Mesenchymal stem cell (in vitro differentiated cells and primary cell): Measurements from ENCODE around the gene SLX4.
A peak's percentile ranks its signal among the peaks of the same experiment; 100 is the strongest.

Source experiments
- DNase-seq: peaks from one replicate; pipeline ENCODE4 v3.0.0-alpha.2; 2013
- H2AFZ ChIP-seq: one replicate; pipeline ENCODE4 v1.6.1; 2013; ENCODE audit warnings: low read depth, mild to moderate bottlenecking, control low read depth, inconsistent platforms, low read length, moderate library complexity
- H2AK5ac ChIP-seq: 2 replicates; pipeline ENCODE4 v1.6.1; 2013; ENCODE audit warnings: low read length, moderate library complexity, mild to moderate bottlenecking, inconsistent platforms; ENCODE audit not compliant: severe bottlenecking
- H2BK120ac ChIP-seq: one replicate; pipeline ENCODE4 v1.6.1; 2013; ENCODE audit warnings: low read depth, mild to moderate bottlenecking, inconsistent platforms, low read length, moderate library complexity
- H2BK12ac ChIP-seq, 2 experiments: one replicate each; pipeline ENCODE4 v1.6.1; 2013; ENCODE audit warnings: inconsistent platforms in 2 of 2, low read length in 2 of 2, mild to moderate bottlenecking in 2 of 2, moderate library complexity in 2 of 2, control low read depth in 1 of 2
- H2BK15ac ChIP-seq: one replicate; pipeline ENCODE4 v1.6.1; 2013; ENCODE audit warnings: mild to moderate bottlenecking, low read depth, inconsistent platforms; ENCODE audit not compliant: poor library complexity, severe bottlenecking
- H2BK5ac ChIP-seq: 2 replicates; pipeline ENCODE4 v1.6.1; 2013; ENCODE audit warnings: low read depth, mild to moderate bottlenecking, low read length, control low read depth, inconsistent platforms; ENCODE audit not compliant: poor library complexity, severe bottlenecking
- H3K14ac ChIP-seq, 2 experiments: one replicate each; pipeline ENCODE4 v1.6.1; 2013; ENCODE audit warnings: inconsistent platforms in 2 of 2, low read length in 2 of 2, control low read depth in 1 of 2, mild to moderate bottlenecking in 1 of 2, moderate library complexity in 1 of 2
- H3K18ac ChIP-seq, 2 experiments: one replicate each; pipeline ENCODE4 v1.6.1; 2013; ENCODE audit warnings: inconsistent platforms in 2 of 2, low read length in 2 of 2, control low read depth in 1 of 2, low read depth in 1 of 2, mild to moderate bottlenecking in 1 of 2
- H3K23ac ChIP-seq, 2 experiments: one replicate each; pipeline ENCODE4 v1.6.1; 2013; ENCODE audit warnings: inconsistent platforms in 2 of 2, low read length in 2 of 2, mild to moderate bottlenecking in 2 of 2, moderate library complexity in 2 of 2, control low read depth in 1 of 2
- H3K27ac ChIP-seq: 2 replicates; pipeline ENCODE4 v1.5.1; 2013; ENCODE audit warnings: mild to moderate bottlenecking, moderate library complexity, low read length, control low read depth, inconsistent platforms; ENCODE audit not compliant: poor library complexity, severe bottlenecking
- H3K27me3 ChIP-seq, 2 experiments: 2 replicates each; pipeline versions ENCODE4 v1.6.1 to v1.7.0; 2013; ENCODE audit warnings: low read length in 2 of 2, mild to moderate bottlenecking in 2 of 2, moderate library complexity in 2 of 2, control low read depth in 1 of 2, inconsistent platforms in 1 of 2; ENCODE audit not compliant: control insufficient read depth in 1 of 2, insufficient read depth in 1 of 2
- H3K36me3 ChIP-seq, 2 experiments: 2 replicates each; pipeline versions ENCODE4 v1.6.1 to v1.7.0; 2013; ENCODE audit warnings: low read length in 2 of 2, control low read depth in 1 of 2, inconsistent platforms in 1 of 2, low read depth in 1 of 2, mild to moderate bottlenecking in 1 of 2; ENCODE audit not compliant: insufficient read depth in 2 of 2, control insufficient read depth in 1 of 2
- H3K4ac ChIP-seq, 2 experiments: one replicate each; pipeline ENCODE4 v1.6.1; 2013; ENCODE audit warnings: inconsistent platforms in 2 of 2, low read length in 2 of 2, mild to moderate bottlenecking in 2 of 2, moderate library complexity in 2 of 2, control low read depth in 1 of 2, low read depth in 1 of 2
- H3K4me1 ChIP-seq: 2 replicates; pipeline ENCODE4 v1.6.1; 2013; ENCODE audit warnings: low read depth, low read length, control low read depth; ENCODE audit not compliant: control insufficient read depth, insufficient read depth
- H3K4me2 ChIP-seq: 2 replicates; pipeline ENCODE4 v1.6.1; 2013; ENCODE audit warnings: low read length, mild to moderate bottlenecking, inconsistent platforms; ENCODE audit not compliant: poor library complexity, severe bottlenecking
- H3K4me3 ChIP-seq, 2 experiments: 2 replicates each; pipeline versions ENCODE4 v1.5.1 to v1.7.0; 2013; ENCODE audit warnings: low read length in 2 of 2, mild to moderate bottlenecking in 2 of 2, control low read depth in 1 of 2, low read depth in 1 of 2; ENCODE audit not compliant: insufficient read depth in 1 of 2
- H3K79me1 ChIP-seq: replicated peaks from 2 replicates; pipeline ENCODE4 v1.6.1; 2013; ENCODE audit warnings: mild to moderate bottlenecking, control low read depth, low read length, inconsistent platforms; ENCODE audit not compliant: poor library complexity, severe bottlenecking
- H3K9ac ChIP-seq: 2 replicates; pipeline ENCODE4 v1.7.0; 2013; ENCODE audit warnings: mild to moderate bottlenecking, low read length, moderate library complexity
- H3K9me3 ChIP-seq: 2 replicates; pipeline ENCODE4 v1.7.0; 2013; ENCODE audit warnings: mild to moderate bottlenecking, low read length; ENCODE audit not compliant: control insufficient read depth
- H4K8ac ChIP-seq: one replicate; pipeline ENCODE4 v1.6.1; 2013; ENCODE audit warnings: inconsistent platforms, mild to moderate bottlenecking, low read length, moderate library complexity
- H4K91ac ChIP-seq: one replicate; pipeline ENCODE4 v1.6.1; 2013; ENCODE audit warnings: mild to moderate bottlenecking, low read length, inconsistent platforms
- WGBS: methylation state at CpG from one replicate; pipeline ENCODE4 v1.1.7; 2013; ENCODE audit warnings: mixed read lengths; 5-methylcytosine and 5-hydroxymethylcytosine counted together

The SLX4 gene

GRCh38 chr16:3646348-3646920, 35.0 kb upstream of the SLX4 start:
- H3K23ac ChIP-seq = no peak overlapping the region
- peaks cover 12% of the 10 kb centered on the region for H3K79me1 ChIP-seq
- no peak overlapping the region for H3K4me3 ChIP-seq
- H4K8ac ChIP-seq = no peak overlapping the region
- H3K4me1 ChIP-seq = peaks cover 27% of the 10 kb centered on the region
- H3K9me3 ChIP-seq = no peaks in the 10 kb centered on the region
- no peak overlapping the region for H3K14ac ChIP-seq
- no peak overlapping the region for H3K18ac ChIP-seq
- H2AFZ ChIP-seq = no peak overlapping the region
- H2AK5ac ChIP-seq = no peak overlapping the region
- WGBS = 76% methylated on average over 15 of the region's 15 CpGs
- no peak overlapping the region for H4K91ac ChIP-seq
- no peaks in the 10 kb centered on the region for H3K27me3 ChIP-seq
- no peak overlapping the region for H2BK5ac ChIP-seq
- no peak overlapping the region for H2BK12ac ChIP-seq
- H3K9ac ChIP-seq = no peak overlapping the region
- H3K27ac ChIP-seq = no peak overlapping the region
- H3K36me3 ChIP-seq = peaks cover 9 to 22% of the 10 kb centered on the region in 2 experiments
- no peak overlapping the region for H2BK15ac ChIP-seq
- no peak overlapping the region for H2BK120ac ChIP-seq
- H3K4ac ChIP-seq = no peak overlapping the region
- no peak overlapping the region for H3K4me2 ChIP-seq
- DNase-seq = peak; percentile 20

GRCh38 chr16:3645504-3646347, 34.3 kb upstream of the SLX4 start:
- Histone ChIP-seq H3K4ac (no peak overlapping the region), H3K27ac (no peak overlapping the region), H3K4me2 (no peak overlapping the region), H3K14ac (peak overlapping the region in 1 of 2 experiments; percentile 12), H3K79me1 (peaks cover 19% of the 10 kb centered on the region), H3K4me1 (peaks cover 27% of the 10 kb centered on the region), H3K9ac (no peak overlapping the region), H2BK12ac (no peak overlapping the region), H2BK15ac (no peak overlapping the region), H4K8ac (peak overlapping the region; percentile 46), H2AFZ (no peak overlapping the region), H3K4me3 (no peak overlapping the region), H3K36me3 (peaks cover 8 to 22% of the 10 kb centered on the region in 2 experiments), H3K18ac (no peak overlapping the region), H2AK5ac (no peak overlapping the region), H2BK5ac (no peak overlapping the region), H2BK120ac (no peak overlapping the region), H4K91ac (peak overlapping the region; percentile 20), H3K23ac (no peak overlapping the region), H3K9me3 (no peaks in the 10 kb centered on the region), H3K27me3 (no peaks in the 10 kb centered on the region)
- DNase-seq = peak; percentile 46
- WGBS = 72% methylated on average over 18 of the region's 19 CpGs

GRCh38 chr16:3645108-3645503, 33.7 kb upstream of the SLX4 start:
- H3K4ac ChIP-seq = no peak overlapping the region
- no peak overlapping the region for H3K4me3 ChIP-seq
- H4K91ac ChIP-seq = no peak overlapping the region
- H3K36me3 ChIP-seq = peaks cover 10 to 24% of the 10 kb centered on the region in 2 experiments
- H2BK5ac ChIP-seq = no peak overlapping the region
- peak overlapping the region; percentile 14 for H2AK5ac ChIP-seq
- H3K4me2 ChIP-seq = no peak overlapping the region
- 75% methylated on average over 6 of the region's 6 CpGs for WGBS
- no peak overlapping the region for H3K23ac ChIP-seq
- H3K14ac ChIP-seq = no peak overlapping the region
- no peak for DNase-seq
- no peak overlapping the region for H2BK15ac ChIP-seq
- no peak overlapping the region for H2AFZ ChIP-seq
- H2BK12ac ChIP-seq = no peak overlapping the region
- no peaks in the 10 kb centered on the region for H3K27me3 ChIP-seq
- H4K8ac ChIP-seq = no peak overlapping the region
- peaks cover 27% of the 10 kb centered on the region for H3K4me1 ChIP-seq
- H2BK120ac ChIP-seq = no peak overlapping the region
- no peak overlapping the region for H3K9ac ChIP-seq
- no peak overlapping the region for H3K18ac ChIP-seq
- peaks cover 23% of the 10 kb centered on the region for H3K79me1 ChIP-seq
- H3K9me3 ChIP-seq = no peaks in the 10 kb centered on the region
- H3K27ac ChIP-seq = no peak overlapping the region

- Histone ChIP-seq H2BK12ac (no peak overlapping the region), H3K79me1 (peaks cover 24% of the 10 kb centered on the region), H3K4me3 (no peak overlapping the region), H2AK5ac (peak overlapping the region; percentile 9), H3K14ac (no peak overlapping the region), H2BK15ac (no peak overlapping the region), H3K23ac (no peak overlapping the region), H3K4me2 (no peak overlapping the region), H2BK5ac (no peak overlapping the region), H4K8ac (no peak overlapping the region), H3K4ac (no peak overlapping the region), H3K9ac (no peak overlapping the region), H3K9me3 (no peaks in the 10 kb centered on the region), H3K18ac (no peak overlapping the region), H2AFZ (no peak overlapping the region), H3K27ac (peak overlapping the region; percentile 5), H3K4me1 (peaks cover 27% of the 10 kb centered on the region), H3K27me3 (no peaks in the 10 kb centered on the region), H3K36me3 (peaks cover 10 to 24% of the 10 kb centered on the region in 2 experiments), H4K91ac (peak overlapping the region; percentile 1), H2BK120ac (peak overlapping the region; percentile 6)
- WGBS = 85% methylated on average over 13 of the region's 14 CpGs
- DNase-seq = no peak
These were observed 31.8 kb upstream of the SLX4 start for GRCh38 chr16:3643095-3643730.
